ENCODE results near the gene RPL18.

Gene RPL18

DNA sequence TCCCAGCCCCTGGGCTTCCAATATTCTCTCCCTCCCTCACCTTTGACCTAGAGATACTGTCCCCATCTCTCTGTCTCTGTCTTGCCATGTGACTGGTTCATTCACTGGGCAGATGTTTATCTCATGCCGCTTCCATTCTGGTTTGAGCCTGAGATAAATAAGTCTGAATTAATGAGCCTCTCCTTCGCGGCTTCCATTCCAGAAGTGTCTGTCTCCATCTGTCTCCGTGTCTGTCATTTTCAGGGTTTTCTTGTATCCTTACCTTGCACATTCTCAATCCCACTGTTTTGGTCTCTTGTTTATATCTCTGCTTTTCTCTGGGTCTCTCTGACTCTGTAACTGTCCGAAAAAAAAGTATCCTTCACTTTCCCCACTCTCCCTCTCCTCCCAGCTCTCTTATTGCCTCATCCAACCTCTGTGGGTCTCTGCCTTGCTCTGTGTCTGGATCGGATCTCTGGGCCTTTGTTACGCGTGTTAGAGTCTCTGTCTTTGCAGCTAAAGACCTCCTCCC is 4.6 kb upstream of the RPL18 start (continued):
- TF ChIP-seq KLF16 (tag by site-specific recombination; IDR thresholded peaks at IDR 0.05) (peak; percentile 59; the same call in 1 of the 2 replicates), ZNF785 (tag by site-specific recombination; IDR thresholded peaks at IDR 0.05) (no peak), ZNF585B (tag by site-specific recombination; IDR thresholded peaks at IDR 0.05) (no peak), BCL11A (tag by site-specific recombination; IDR thresholded peaks at IDR 0.05; ENCODE audit: low read depth) (no peak), ZNF548 (tag by site-specific recombination; IDR thresholded peaks at IDR 0.05) (no peak), ZNF664 (tag by site-specific recombination; IDR thresholded peaks at IDR 0.05) (no peak), GFI1B (tag by site-specific recombination; IDR thresholded peaks at IDR 0.05) (no peak), ZXDB (tag by site-specific recombination; IDR thresholded peaks at IDR 0.05) (no peak), ZNF394 (tag by site-specific recombination; IDR thresholded peaks at IDR 0.05; ENCODE audit: borderline replicate concordance) (no peak)
- TF ChIP-seq, protein P1, sequence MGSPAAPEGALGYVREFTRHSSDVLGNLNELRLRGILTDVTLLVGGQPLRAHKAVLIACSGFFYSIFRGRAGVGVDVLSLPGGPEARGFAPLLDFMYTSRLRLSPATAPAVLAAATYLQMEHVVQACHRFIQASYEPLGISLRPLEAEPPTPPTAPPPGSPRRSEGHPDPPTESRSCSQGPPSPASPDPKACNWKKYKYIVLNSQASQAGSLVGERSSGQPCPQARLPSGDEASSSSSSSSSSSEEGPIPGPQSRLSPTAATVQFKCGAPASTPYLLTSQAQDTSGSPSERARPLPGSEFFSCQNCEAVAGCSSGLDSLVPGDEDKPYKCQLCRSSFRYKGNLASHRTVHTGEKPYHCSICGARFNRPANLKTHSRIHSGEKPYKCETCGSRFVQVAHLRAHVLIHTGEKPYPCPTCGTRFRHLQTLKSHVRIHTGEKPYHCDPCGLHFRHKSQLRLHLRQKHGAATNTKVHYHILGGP (tag by site-specific recombination; IDR thresholded peaks at IDR 0.05), result no peak
- TF ChIP-seq, protein P2, sequence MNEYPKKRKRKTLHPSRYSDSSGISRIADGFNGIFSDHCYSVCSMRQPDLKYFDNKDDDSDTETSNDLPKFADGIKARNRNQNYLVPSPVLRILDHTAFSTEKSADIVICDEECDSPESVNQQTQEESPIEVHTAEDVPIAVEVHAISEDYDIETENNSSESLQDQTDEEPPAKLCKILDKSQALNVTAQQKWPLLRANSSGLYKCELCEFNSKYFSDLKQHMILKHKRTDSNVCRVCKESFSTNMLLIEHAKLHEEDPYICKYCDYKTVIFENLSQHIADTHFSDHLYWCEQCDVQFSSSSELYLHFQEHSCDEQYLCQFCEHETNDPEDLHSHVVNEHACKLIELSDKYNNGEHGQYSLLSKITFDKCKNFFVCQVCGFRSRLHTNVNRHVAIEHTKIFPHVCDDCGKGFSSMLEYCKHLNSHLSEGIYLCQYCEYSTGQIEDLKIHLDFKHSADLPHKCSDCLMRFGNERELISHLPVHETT (tag by site-specific recombination; IDR thresholded peaks at IDR 0.05), result 0 out of 2 replicates have a peak, but pooled peaks have one; percentile 20

DNA sequence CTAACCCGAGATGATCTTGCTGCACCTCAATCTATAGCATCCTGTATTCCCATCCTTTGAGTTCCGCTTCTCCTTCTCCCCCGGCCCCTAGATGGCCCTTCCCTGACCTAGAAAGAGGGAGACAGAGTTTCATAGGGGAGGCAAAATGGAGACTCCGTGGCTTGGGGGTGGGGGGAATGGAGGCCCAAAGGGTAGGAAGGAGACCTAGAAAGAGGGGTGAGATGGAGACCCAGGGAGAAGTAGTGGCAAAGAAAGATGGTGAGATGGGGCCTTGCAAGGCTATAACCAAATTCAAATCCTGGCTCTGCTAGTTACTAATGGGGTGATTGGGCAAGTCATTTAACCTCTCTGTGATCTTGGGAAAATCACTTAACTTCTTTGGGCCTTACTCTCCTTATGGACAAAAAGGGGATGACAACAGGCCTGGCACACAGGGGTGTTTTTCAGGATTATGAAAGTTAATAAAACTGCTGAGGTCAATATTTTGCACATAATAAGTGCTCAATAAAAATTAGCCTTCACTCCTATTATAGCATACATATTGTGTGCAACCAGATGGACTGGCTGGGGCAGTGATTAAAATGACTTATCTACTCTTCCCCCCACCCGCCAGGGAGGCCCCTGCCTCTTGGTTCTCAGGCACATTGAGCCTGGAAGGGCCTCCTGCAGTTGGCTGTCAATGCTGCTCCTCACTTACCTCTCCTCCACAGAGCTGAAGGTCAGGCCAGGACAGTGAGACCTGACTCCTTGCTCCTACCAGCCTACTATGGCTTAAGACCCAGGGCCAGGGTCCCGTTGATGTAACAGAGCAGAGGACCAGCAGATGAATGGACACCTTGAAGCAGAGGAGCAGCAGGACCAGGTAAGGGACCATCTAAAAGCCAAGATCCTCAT is 961 bp upstream of the RPL18 start:
- Histone ChIP-seq H3K9me3 (ENCODE audit: control insufficient read depth, insufficient read depth, low read depth, low read length) (no peaks in the 10 kb centered on the region), H3K36me3 (ENCODE audit: control insufficient read depth in 2 of 2, insufficient read depth in 1 of 2, low read length in 2 of 2) (peaks cover 14 to 40% of the 10 kb centered on the region in 2 experiments), H3K4me3 (ENCODE audit: low read depth, low read length) (peak overlapping the region; percentile 40), H3K27ac (ENCODE audit: extremely low read depth, low read depth, low read length) (peak overlapping the region; percentile 100), H3K4me1 (ENCODE audit: control insufficient read depth, insufficient read depth, low read length) (peaks cover 34% of the 10 kb centered on the region)
- ChIA-PET CTCF (interaction anchor here (0.6 to 1.1 kb wide), 5 partner anchors 35 to 606 kb away, joined by 3 to 6 read pairs (median 3); no protein-coding TSS in a partner anchor), POLR2A (interaction anchor here (0.5 to 1.8 kb wide), 44 partner anchors 10 to 1247 kb away, joined by 3 to 97 read pairs (median 5); partner anchors contain the start of genes ALDH16A1, CA11, IZUMO1 and KDELR1)
- TF ChIP-seq ZNF140 (tag by site-specific recombination; IDR thresholded peaks at IDR 0.05) (no peak), ZNF629 (tag by site-specific recombination; IDR thresholded peaks at IDR 0.05) (no peak), ZNF548 (tag by site-specific recombination; IDR thresholded peaks at IDR 0.05) (no peak), TCF7L2 (IDR thresholded peaks at IDR 0.05; ENCODE audit: borderline replicate concordance, low read depth, low read length) (no peak), ZNF670 (tag by site-specific recombination; IDR thresholded peaks at IDR 0.05; ENCODE audit: low read depth) (no peak), ZFP41 (tag by site-specific recombination; IDR thresholded peaks at IDR 0.05; ENCODE audit: borderline replicate concordance) (no peak), SCRT2 (tag by site-specific recombination; IDR thresholded peaks at IDR 0.05) (no peak), ZNF785 (tag by site-specific recombination; IDR thresholded peaks at IDR 0.05) (no peak), RBAK (tag by site-specific recombination; IDR thresholded peaks at IDR 0.05) (no peak), ZNF16 (tag by site-specific recombination; IDR thresholded peaks at IDR 0.05; ENCODE audit: low read depth) (no peak), ZNF311 (tag by site-specific recombination; IDR thresholded peaks at IDR 0.05; ENCODE audit: borderline replicate concordance) (no peak), ZNF341 (tag by site-specific recombination; IDR thresholded peaks at IDR 0.05; ENCODE audit: low read depth) (no peak), ZXDB (tag by site-specific recombination; IDR thresholded peaks at IDR 0.05) (no peak), ZNF146 (tag by site-specific recombination; IDR thresholded peaks at IDR 0.05) (no peak), FEZF1 (tag by site-specific recombination; IDR thresholded peaks at IDR 0.05) (no peak), ZNF585B (tag by site-specific recombination; IDR thresholded peaks at IDR 0.05) (no peak), ZNF530 (tag by site-specific recombination; IDR thresholded peaks at IDR 0.05; ENCODE audit: low read depth) (no peak), ZNF747 (tag by site-specific recombination; IDR thresholded peaks at IDR 0.05) (no peak), ZNF19 (tag by site-specific recombination; IDR thresholded peaks at IDR 0.05; ENCODE audit: low read depth) (no peak), GLI2 (tag by site-specific recombination; IDR thresholded peaks at IDR 0.05; ENCODE audit: borderline replicate concordance, low read depth) (no peak), ZNF571 (tag by site-specific recombination; IDR thresholded peaks at IDR 0.05) (no peak), ZBTB17 (tag by site-specific recombination; IDR thresholded peaks at IDR 0.05) (0 out of 2 replicates have a peak, but pooled peaks have one; percentile 14)
- TF ChIP-seq, protein P3, sequence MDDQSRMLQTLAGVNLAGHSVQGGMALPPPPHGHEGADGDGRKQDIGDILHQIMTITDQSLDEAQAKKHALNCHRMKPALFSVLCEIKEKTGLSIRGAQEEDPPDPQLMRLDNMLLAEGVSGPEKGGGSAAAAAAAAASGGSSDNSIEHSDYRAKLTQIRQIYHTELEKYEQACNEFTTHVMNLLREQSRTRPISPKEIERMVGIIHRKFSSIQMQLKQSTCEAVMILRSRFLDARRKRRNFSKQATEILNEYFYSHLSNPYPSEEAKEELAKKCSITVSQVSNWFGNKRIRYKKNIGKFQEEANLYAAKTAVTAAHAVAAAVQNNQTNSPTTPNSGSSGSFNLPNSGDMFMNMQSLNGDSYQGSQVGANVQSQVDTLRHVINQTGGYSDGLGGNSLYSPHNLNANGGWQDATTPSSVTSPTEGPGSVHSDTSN (CRISPR knock-in tag; IDR thresholded peaks at IDR 0.05), result no peak; the same call in 1 of the 2 replicates
- TF ChIP-seq, protein P4, sequence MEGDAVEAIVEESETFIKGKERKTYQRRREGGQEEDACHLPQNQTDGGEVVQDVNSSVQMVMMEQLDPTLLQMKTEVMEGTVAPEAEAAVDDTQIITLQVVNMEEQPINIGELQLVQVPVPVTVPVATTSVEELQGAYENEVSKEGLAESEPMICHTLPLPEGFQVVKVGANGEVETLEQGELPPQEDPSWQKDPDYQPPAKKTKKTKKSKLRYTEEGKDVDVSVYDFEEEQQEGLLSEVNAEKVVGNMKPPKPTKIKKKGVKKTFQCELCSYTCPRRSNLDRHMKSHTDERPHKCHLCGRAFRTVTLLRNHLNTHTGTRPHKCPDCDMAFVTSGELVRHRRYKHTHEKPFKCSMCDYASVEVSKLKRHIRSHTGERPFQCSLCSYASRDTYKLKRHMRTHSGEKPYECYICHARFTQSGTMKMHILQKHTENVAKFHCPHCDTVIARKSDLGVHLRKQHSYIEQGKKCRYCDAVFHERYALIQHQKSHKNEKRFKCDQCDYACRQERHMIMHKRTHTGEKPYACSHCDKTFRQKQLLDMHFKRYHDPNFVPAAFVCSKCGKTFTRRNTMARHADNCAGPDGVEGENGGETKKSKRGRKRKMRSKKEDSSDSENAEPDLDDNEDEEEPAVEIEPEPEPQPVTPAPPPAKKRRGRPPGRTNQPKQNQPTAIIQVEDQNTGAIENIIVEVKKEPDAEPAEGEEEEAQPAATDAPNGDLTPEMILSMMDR (tag by site-specific recombination; IDR thresholded peaks at IDR 0.05), result peak; percentile 43; the same call in 1 of the 2 replicates

All from HEK293 (cell line).